Vagina (tissue), 2 donors: Measurements from ENCODE around the gene MAP3K20. TPM values are rescaled to one million over a fixed set of nuclear protein-coding genes. Genes with fewer than 3 reads are reported as not detected.

Experiments
- DNase-seq, 2 donors: peaks; one replicate each; pipeline ENCODE4 v3.0.0-alpha.2; 2017; ENCODE audit errors: extremely low spot score in 2 of 2
- H3K27ac ChIP-seq: fragments of 200-600 bp; sonication (generic); one replicate; pipeline ENCODE4 v1.5.1; 2019
- H3K27me3 ChIP-seq: fragments of 200-600 bp; sonication (generic); one replicate; pipeline ENCODE4 v1.5.1; 2019
- H3K36me3 ChIP-seq, 2 donors: fragments of 200-600 bp; sonication (generic); one replicate each; pipeline ENCODE4 v1.5.1; 2017 to 2019
- H3K4me1 ChIP-seq: fragments of 200-600 bp; sonication (generic); one replicate; pipeline ENCODE4 v1.5.1; 2019
- H3K4me3 ChIP-seq, 2 donors: fragments of 200-600 bp; sonication (generic); 1 replicate in 1 of 2; 2 replicates in 1 of 2; pipeline ENCODE4 v1.5.1; 2016 to 2019
- H3K9me3 ChIP-seq: fragments of 200-600 bp; sonication (generic); one replicate; pipeline ENCODE4 v1.5.1; 2019
- CTCF ChIP-seq, 3 experiments: fragments of 450-650 bp in 2 of 3; fragments of 200-600 bp in 1 of 3; sonication (generic) in 1 of 3; IDR thresholded peaks; one replicate each; pipeline ENCODE4 v1.5.1; 2017 to 2019; ENCODE audit warnings: antibody characterized with exemption in 3 of 3, mild to moderate bottlenecking in 2 of 3, moderate library complexity in 2 of 3
- POLR2A ChIP-seq, 2 donors: fragments of 450-650 bp; IDR thresholded peaks; one replicate each; pipeline ENCODE4 v1.6.1; 2017; ENCODE audit warnings: antibody characterized with exemption in 2 of 2, mild to moderate bottlenecking in 2 of 2, moderate library complexity in 2 of 2
- POLR2AphosphoS5 ChIP-seq, 2 donors: sonication (generic); formaldehyde crosslinking; IDR thresholded peaks; one replicate each; pipeline ENCODE4 v1.9.0; 2017; ENCODE audit warnings: antibody characterized with exemption in 2 of 2, mild to moderate bottlenecking in 2 of 2, low read depth in 1 of 2; ENCODE audit not compliant: insufficient read depth in 1 of 2
- intact Hi-C: fragments of 100-400 bp; cut with DNase I; formaldehyde crosslinking; loops from one replicate; pipeline ENCODE4 v1.15.1; 2023
- total RNA-seq: library from RNA; depleted of rRNA; stranded (reverse); fragments of >200 nt; gene quantifications from one replicate; pipeline ENCODE4 v1.2.3, GENCODE V29; 2016

Gene MAP3K20
- total RNA-seq, 1 donor from 2014 or later = 59.4 TPM

GRCh38 chr2:173196080-173196479 is 120.4 kb downstream of the MAP3K20 start:
- TF ChIP-seq CTCF (IDR thresholded peaks at IDR 0.05) = no peak
- TF ChIP-seq POLR2AphosphoS5 (IDR thresholded peaks at IDR 0.05; ENCODE audit: insufficient read depth in 1 of 2, low read depth in 1 of 2) = no peak
- TF ChIP-seq POLR2A (IDR thresholded peaks at IDR 0.05) = no peak
- H3K27me3 ChIP-seq = no peaks in the 10 kb centered on the region
- peaks cover 17% of the 10 kb centered on the region for H3K4me1 ChIP-seq
- intact Hi-C loops = no loop called here
- H3K36me3 ChIP-seq = peaks cover 0 to 14% of the 10 kb centered on the region in 2 donors
- H3K4me3 ChIP-seq = no peak overlapping the region
- H3K27ac ChIP-seq = no peak overlapping the region
- H3K9me3 ChIP-seq = no peaks in the 10 kb centered on the region
- no peak for DNase-seq

- Histone ChIP-seq H3K27ac (no peak overlapping the region), H3K4me1 (peaks cover 15% of the 10 kb centered on the region)
These were observed 121.0 kb downstream of the MAP3K20 start for GRCh38 chr2:173196638-173197037.

GRCh38 chr2:173198327-173198726 is 122.7 kb downstream of the MAP3K20 start:
- peaks cover 4% of the 10 kb centered on the region for H3K4me1 ChIP-seq
- H3K36me3 ChIP-seq = peaks cover 0 to 8% of the 10 kb centered on the region in 2 donors
- intact Hi-C loops = no loop called here
- no peak overlapping the region for H3K4me3 ChIP-seq
- no peaks in the 10 kb centered on the region for H3K9me3 ChIP-seq
- no peak for DNase-seq
- no peak for TF ChIP-seq POLR2AphosphoS5 (IDR thresholded peaks at IDR 0.05; ENCODE audit: insufficient read depth in 1 of 2, low read depth in 1 of 2)
- TF ChIP-seq POLR2A (IDR thresholded peaks at IDR 0.05) = no peak
- TF ChIP-seq CTCF (IDR thresholded peaks at IDR 0.05) = no peak
- no peaks in the 10 kb centered on the region for H3K27me3 ChIP-seq
- H3K27ac ChIP-seq = no peak overlapping the region

More at GRCh38 chr2:173196638-173197037, 121.0 kb downstream of the MAP3K20 start:
- intact Hi-C loops = no loop called here
- TF ChIP-seq POLR2AphosphoS5 (IDR thresholded peaks at IDR 0.05; ENCODE audit: insufficient read depth in 1 of 2, low read depth in 1 of 2) (no peak), POLR2A (IDR thresholded peaks at IDR 0.05) (no peak), CTCF (IDR thresholded peaks at IDR 0.05) (no peak)
- H3K9me3 ChIP-seq = no peaks in the 10 kb centered on the region
- H3K27me3 ChIP-seq = no peaks in the 10 kb centered on the region
- DNase-seq = no peak
- peaks cover 0 to 10% of the 10 kb centered on the region in 2 donors for H3K36me3 ChIP-seq
- no peak overlapping the region for H3K4me3 ChIP-seq

GRCh38 chr2:173199294-173199693 is 123.6 kb downstream of the MAP3K20 start:
- Histone ChIP-seq H3K27me3 (no peaks in the 10 kb centered on the region), H3K4me3 (no peak overlapping the region), H3K9me3 (no peaks in the 10 kb centered on the region), H3K36me3 (peaks cover 0 to 8% of the 10 kb centered on the region in 2 donors), H3K4me1 (peaks cover 4% of the 10 kb centered on the region), H3K27ac (no peak overlapping the region)
- no peak for TF ChIP-seq POLR2A (IDR thresholded peaks at IDR 0.05)
- no peak for TF ChIP-seq CTCF (IDR thresholded peaks at IDR 0.05)
- no peak for TF ChIP-seq POLR2AphosphoS5 (IDR thresholded peaks at IDR 0.05; ENCODE audit: insufficient read depth in 1 of 2, low read depth in 1 of 2)
- no peak for DNase-seq
- intact Hi-C loops = no loop called here

GRCh38 chr2:173202570-173202969 is 126.9 kb downstream of the MAP3K20 start:
- DNase-seq = no peak
- no peaks in the 10 kb centered on the region for H3K27me3 ChIP-seq
- no peaks in the 10 kb centered on the region for H3K9me3 ChIP-seq
- peaks cover 7% of the 10 kb centered on the region for H3K4me1 ChIP-seq
- peaks cover 0 to 8% of the 10 kb centered on the region in 2 donors for H3K36me3 ChIP-seq
- H3K4me3 ChIP-seq = no peak overlapping the region
- intact Hi-C loops = no loop called here
- H3K27ac ChIP-seq = no peak overlapping the region
- TF ChIP-seq POLR2A (IDR thresholded peaks at IDR 0.05) (no peak), CTCF (IDR thresholded peaks at IDR 0.05) (no peak), POLR2AphosphoS5 (IDR thresholded peaks at IDR 0.05; ENCODE audit: insufficient read depth in 1 of 2, low read depth in 1 of 2) (no peak)
